GM18858 (cell line): ENCODE data around the gene SFXN4.
"Not testable (repeated sequence)": the region's sequence is repeated elsewhere in the genome, so short reads cannot be mapped to it uniquely, and the experiment has no call there.

Experiments used
- ATAC-seq: cut with Tn5 transposase; IDR thresholded peaks from one replicate; pipeline ENCODE4 v1.9.1; 2021; ENCODE audit not compliant: unreplicated experiment

SFXN4 gene

GRCh38 chr10:119113751-119114732 lies 51.5 kb downstream of the SFXN4 start:
- ATAC-seq, result no peak

- no peak for ATAC-seq
Observed at GRCh38 chr10:119112056-119112455, 53.5 kb downstream of the SFXN4 start.

DNA sequence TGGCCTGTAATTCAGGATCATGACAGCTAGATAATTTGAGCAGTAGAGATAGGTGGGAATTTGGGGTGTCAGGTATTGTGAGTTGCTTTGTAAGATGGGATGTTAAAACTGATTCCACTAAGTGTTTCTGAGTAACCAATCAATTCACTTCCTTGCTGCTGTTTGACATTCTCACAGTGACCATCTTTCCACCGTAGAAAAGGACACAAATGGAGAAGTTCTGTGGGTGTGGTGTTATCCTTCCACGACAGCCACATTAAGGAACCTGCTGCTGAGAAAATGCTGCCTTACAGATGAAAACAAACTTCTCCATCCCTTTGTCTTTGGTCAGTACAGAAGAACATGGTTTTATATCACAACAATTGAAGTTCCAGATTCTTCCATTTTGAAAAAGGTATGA lies 57.7 kb downstream of the SFXN4 start:
- not testable (repeated sequence) for ATAC-seq

- not testable (repeated sequence) for ATAC-seq
Observed at GRCh38 chr10:119107106-119107505, 58.4 kb downstream of the SFXN4 start.

DNA sequence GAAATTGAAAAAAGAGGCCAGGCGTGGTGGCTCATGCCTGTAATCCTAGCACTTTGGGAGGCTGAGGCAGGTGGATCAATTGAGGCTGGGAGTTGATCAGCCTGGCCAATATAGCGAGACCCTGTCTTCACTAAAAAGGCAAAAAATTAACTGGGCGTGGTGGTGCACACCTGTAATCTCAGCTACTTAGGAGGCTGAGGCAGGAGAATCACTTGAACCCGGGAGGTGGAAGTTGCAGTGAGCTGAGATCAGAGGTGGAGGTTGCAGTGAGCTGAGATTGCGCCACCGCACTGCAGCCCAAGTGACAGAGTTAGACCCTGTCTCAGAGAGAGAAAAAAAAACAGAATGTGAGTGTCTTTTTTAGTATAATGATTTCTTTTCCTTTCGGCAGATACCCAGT lies 59.6 kb downstream of the SFXN4 start:
- ATAC-seq, result not testable (repeated sequence)

DNA sequence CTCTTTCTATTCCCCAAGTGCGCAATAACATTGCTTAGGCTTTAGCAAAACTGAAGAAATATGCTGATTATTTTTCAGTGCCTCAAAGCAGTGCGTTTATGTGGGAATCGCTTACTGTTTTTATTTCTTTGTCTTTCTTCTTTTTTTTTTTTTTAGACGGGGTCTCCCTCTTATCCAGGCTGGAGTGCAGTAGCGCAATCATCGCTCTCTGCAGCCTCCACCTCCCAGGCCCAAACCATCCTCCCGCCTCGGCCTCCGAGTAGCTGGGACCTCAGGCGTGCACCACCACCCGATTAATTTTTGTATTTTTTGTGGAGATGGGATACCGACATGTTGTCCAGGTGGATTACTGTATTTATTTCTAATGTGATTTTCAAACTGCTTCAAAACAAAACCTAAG lies 60.4 kb downstream of the SFXN4 start:
- ATAC-seq, result no peak

DNA sequence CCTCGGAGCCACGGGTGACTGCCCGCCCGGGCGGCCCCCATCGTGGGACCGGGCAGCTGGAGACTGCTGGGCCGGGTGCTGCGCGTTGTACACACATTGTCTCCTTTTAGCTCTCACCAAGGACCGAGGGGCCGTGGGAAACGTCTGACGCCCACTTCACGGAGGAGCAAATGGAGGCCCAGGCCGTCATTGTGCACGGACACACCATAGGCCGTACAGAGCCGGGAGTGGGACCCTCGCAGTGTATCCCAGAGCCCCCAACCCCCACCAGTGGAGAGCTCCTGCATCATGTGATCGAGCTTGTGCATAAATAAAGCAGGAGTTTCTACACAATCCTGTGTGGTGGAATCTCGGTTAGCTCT lies 60.9 kb downstream of the SFXN4 start:
- peak; percentile 28 for ATAC-seq

DNA sequence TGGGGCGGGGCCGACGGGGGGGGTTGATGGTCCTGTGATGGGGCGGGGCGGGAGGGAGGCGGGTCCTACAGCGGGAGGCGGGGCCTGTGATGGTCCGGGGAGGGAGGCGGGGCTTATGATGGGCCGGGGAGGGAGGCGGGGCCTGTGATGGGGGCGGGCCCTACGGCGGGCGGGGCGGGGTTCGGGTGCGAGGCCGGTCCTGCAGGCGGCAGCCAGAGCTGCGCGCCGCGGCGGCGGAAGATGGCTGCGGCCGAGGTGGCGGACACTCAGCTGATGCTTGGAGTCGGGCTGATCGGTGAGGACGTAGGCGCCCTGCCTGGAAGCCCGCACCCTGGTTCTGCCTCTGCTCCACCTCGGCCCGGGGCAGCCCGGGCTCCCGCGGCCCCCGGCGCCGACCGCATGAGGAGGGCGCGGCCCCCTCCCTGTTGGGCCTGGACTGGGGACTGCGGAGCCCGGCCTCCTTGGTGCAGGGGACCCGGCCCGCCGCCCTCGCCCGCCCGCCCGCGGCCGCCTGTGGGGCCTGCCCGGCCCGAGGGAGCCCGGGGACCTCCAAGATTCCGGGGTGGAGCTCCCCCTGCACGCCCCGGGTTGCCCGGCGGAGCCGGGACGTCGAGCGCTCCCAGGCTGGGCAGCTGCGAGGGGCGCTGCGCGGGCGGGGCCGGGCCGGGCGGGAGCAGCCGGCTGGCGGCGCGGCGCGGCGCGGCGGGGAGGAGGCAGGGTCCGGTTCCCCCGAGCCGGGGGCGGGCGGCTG lies 61.4 kb downstream of the SFXN4 start, which contains the start of gene DENND10:
TSS of gene DENND10 (plus strand) at position 211 of the 751 bp plus-strand sequence. CDS start at position 241, 30 bp downstream.
- ATAC-seq, result peak; percentile 60

DNA sequence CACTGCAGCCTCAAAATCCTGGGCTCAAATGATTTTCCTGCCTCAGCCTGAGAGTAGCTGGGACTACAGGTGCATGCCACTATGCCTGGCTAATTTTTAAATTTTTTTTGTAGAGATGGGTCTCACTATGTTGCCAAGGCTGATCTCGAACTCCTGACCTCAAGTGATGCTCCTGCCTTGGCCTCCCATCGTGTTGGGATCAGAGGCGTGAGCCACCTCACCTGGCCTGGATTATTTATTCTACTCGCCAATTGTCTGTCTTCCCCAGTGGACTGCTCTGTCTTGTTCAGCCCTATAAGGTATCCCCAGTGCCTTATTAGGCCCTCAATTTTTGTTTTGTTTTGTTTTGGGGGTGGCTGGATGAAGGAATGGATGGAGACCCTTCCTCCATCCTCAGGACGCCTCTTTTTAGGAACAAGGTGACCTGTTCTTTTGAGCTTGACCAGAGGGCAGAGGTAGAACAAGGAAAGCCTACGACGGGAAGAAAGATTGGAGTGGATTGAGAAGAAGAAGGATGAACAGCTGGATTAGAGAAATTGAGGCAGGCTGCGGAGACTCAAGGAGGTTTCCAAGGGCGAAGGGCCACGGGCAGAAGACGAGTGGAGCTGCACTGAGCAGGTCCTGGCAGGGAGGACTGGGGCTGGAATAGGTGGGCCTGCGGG lies 62.1 kb downstream of the SFXN4 start:
- ATAC-seq, result no peak

DNA sequence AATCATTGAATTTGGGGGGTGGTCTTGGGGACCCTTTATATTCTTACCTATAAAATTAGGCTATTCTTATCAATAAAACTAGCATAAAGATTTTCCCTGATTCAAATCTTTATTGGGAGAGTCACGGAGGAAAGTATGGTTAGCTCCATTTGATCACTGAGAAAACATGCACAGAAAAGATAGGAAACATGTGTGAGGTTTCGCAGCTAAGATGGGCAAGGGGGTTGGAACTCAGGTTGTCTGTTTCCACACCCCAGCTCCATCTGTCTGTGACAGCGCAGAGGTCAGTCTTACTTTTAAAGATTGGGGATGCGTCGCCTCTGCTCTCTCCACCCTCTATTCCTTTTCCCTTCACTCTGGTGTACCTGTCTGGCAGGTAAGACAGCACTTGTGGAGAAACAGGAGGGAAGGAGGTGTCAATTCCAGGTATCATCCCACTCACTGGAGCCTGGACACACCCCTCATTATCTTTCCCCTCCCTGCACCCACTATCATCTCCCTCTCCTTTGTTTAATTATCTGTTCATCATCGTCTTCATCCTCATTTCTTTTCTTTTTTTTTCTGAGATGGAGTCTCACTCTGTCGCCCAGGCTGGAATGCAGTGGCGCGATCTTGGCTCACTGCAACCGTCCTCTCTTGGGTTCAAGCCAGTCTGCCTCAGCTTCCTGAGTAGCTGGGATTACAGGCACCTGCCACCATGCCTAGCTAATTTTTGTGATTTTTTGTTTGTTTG lies 64.0 kb downstream of the SFXN4 start:
- ATAC-seq, result no peak

GRCh38 chr10:119100434-119101238 lies 64.9 kb downstream of the SFXN4 start:
- no peak for ATAC-seq

- no peak for ATAC-seq
Observed at GRCh38 chr10:119098576-119098975, 66.9 kb downstream of the SFXN4 start.

DNA sequence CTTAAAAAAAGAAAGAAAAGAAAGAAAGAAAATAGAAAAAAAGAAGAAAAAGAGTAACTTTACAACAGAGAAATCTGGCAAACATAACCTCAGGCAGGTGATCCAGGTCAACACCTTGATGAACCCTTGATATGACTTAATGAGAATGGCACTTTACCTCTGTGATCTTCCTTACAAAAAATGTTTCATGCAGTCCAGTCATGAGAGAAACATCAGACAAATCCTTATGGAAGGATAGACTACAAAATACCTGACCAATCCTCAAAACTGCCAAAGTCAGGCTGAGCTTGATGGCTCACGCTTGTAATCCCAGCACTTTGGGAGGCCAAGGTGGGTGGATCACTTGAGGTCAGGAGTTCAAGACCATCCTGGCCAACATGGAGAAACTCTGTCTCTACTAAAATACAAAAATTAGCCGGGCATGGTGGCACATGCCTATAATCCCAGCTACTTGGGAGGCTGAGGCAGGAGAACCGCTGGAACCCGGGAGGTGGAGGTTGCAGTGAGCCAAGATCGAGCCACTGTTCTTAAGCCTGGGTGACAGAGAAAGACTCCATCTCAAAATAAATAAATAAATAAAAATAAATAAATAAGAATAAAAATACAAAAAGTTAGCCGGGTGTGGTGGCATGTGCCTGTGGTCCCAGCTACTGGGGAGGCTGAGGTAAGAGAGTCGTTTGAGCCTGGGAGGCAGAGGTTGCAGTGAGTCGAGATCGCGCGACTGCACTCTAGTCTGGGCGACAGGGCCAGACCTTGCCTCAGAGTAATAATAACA lies 68.7 kb downstream of the SFXN4 start:
- not testable (repeated sequence) for ATAC-seq

GRCh38 chr10:119095640-119096039 lies 69.9 kb downstream of the SFXN4 start:
- ATAC-seq, result no peak

DNA sequence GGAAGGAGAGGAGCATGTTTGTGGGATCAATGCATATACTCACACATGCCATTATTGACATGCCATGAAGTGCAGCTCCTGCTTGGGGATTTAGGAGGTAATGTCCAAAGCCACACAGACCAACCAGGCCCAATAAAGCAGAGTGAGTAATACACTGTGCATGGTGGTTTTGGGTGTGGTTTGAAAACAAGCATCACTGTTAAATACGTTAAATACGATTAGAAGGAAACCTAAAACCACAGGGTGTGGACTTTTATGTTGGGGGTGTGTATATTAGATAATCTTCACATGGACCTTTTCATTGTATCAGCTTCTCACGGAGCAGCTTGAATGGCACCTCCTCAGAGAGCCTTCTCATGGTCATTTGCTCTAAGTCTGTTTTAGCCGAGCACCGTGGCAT lies 74.5 kb downstream of the SFXN4 start:
- ATAC-seq, result no peak
